ENCODE measurements around the gene TOX3.

GRCh38 chr16:52416888-52417287 lies 130.1 kb downstream of the TOX3 start:
- TF ChIP-seq CTCF (IDR thresholded peaks at IDR 0.05 in 4 of 5, conservative IDR thresholded peaks at IDR 0.05 in 1 of 5), result no peak
- no peak for TF ChIP-seq POLR2A (IDR thresholded peaks at IDR 0.05)

Data from gastrocnemius medialis (tissue), 4 donors.